ENCODE data around the gene ASB18. TPM values are rescaled to one million over a fixed set of nuclear protein-coding genes. Genes with fewer than 3 reads are reported as not detected.

ASB18 gene
- total RNA-seq, 1 donor from 2014 or later: not detected

- peaks cover 58% of the 10 kb centered on the region for H3K27me3 Mint-ChIP-seq
- ChIA-PET CTCF (no interaction called here), POLR2A (interaction anchor here (0.5 kb wide), 1 partner anchor 31 kb away, joined by 4 read pairs; no protein-coding TSS in a partner anchor)
- DNase-seq (no peak), ATAC-seq (ENCODE audit: low read depth) (no peak)
- intact Hi-C loops (cut with micrococcal nuclease): no loop called here
- H3K9me3 Mint-ChIP-seq: no peaks in the 10 kb centered on the region
- H3K4me3 Mint-ChIP-seq: no peak overlapping the region
- no peak for TF ChIP-seq CTCF (IDR thresholded peaks at IDR 0.05)
- no peak overlapping the region for H3K27ac Mint-ChIP-seq
- peaks cover 5% of the 10 kb centered on the region for H3K4me1 Mint-ChIP-seq
- no peaks in the 10 kb centered on the region for H3K36me3 Mint-ChIP-seq (ENCODE audit: low read depth)
Observed at GRCh38 chr2:236176417-236176816, 87.8 kb downstream of the ASB18 start.

- intact Hi-C loops (cut with micrococcal nuclease): no loop called here
- CTCF ChIA-PET: no interaction called here
Observed at GRCh38 chr2:236175548-236176150, 88.6 kb downstream of the ASB18 start.

GRCh38 chr2:236173729-236174607 is 90.2 kb downstream of the ASB18 start:
- TF ChIP-seq CTCF (IDR thresholded peaks at IDR 0.05): no peak
- intact Hi-C loops (cut with micrococcal nuclease): no loop called here
- CTCF ChIA-PET: no interaction called here
- Mint-ChIP-seq H3K36me3 (ENCODE audit: low read depth) (no peaks in the 10 kb centered on the region), H3K4me1 (peaks cover 4% of the 10 kb centered on the region), H3K4me3 (no peak overlapping the region), H3K9me3 (no peaks in the 10 kb centered on the region), H3K27ac (no peak overlapping the region), H3K27me3 (peaks cover 62% of the 10 kb centered on the region)
- ATAC-seq (ENCODE audit: low read depth): no peak
- POLR2A ChIA-PET: no interaction called here
- DNase-seq: no peak

More at GRCh38 chr2:236175548-236176150, 88.6 kb downstream of the ASB18 start:
- ATAC-seq (ENCODE audit: low read depth) (no peak), DNase-seq (no peak)
- POLR2A ChIA-PET: interaction anchor here (0.5 kb wide), 1 partner anchor 32 kb away, joined by 4 read pairs; no protein-coding TSS in a partner anchor
- no peak overlapping the region for H3K4me3 Mint-ChIP-seq
- no peak overlapping the region for H3K27ac Mint-ChIP-seq
- H3K4me1 Mint-ChIP-seq: peaks cover 5% of the 10 kb centered on the region
- peaks cover 57% of the 10 kb centered on the region for H3K27me3 Mint-ChIP-seq
- H3K9me3 Mint-ChIP-seq: no peaks in the 10 kb centered on the region
- H3K36me3 Mint-ChIP-seq (ENCODE audit: low read depth): no peaks in the 10 kb centered on the region
- TF ChIP-seq CTCF (IDR thresholded peaks at IDR 0.05): no peak

GRCh38 chr2:236173036-236173728 is 91.0 kb downstream of the ASB18 start:
- Mint-ChIP-seq H3K27ac (no peak overlapping the region), H3K9me3 (no peaks in the 10 kb centered on the region), H3K4me1 (no peaks in the 10 kb centered on the region), H3K36me3 (ENCODE audit: low read depth) (no peaks in the 10 kb centered on the region), H3K27me3 (peaks cover 62% of the 10 kb centered on the region), H3K4me3 (no peak overlapping the region)
- no peak for DNase-seq
- ChIA-PET CTCF (no interaction called here), POLR2A (no interaction called here)
- no peak for TF ChIP-seq CTCF (IDR thresholded peaks at IDR 0.05)
- ATAC-seq (ENCODE audit: low read depth): no peak
- intact Hi-C loops (cut with micrococcal nuclease): no loop called here

Data from activated B cell treated with CpG ODN at 0.5 μM for 24 hours (primary cell).